Esophagus muscularis mucosa (tissue), 3 donors: ENCODE measurements around the gene OR9Q2.

Experiments
- CTCF ChIP-seq, 3 experiments: fragments of 200-600 bp in 2 of 3; fragments of 450-650 bp in 1 of 3; sonication (generic) in 2 of 3; IDR thresholded peaks; one replicate each; pipeline ENCODE4 v1.5.1; 2017 to 2019; ENCODE audit warnings: antibody characterized with exemption in 3 of 3, mild to moderate bottlenecking in 2 of 3, moderate library complexity in 1 of 3
- POLR2A ChIP-seq: fragments of 450-650 bp; IDR thresholded peaks from one replicate; pipeline ENCODE4 v1.6.1; 2017; ENCODE audit warnings: antibody characterized with exemption, moderate library complexity, mild to moderate bottlenecking, low read depth

- TF ChIP-seq POLR2A (no peak), CTCF (IDR thresholded peaks at IDR 0.05) (no peak)
These were observed 4.5 kb downstream of the OR9Q2 start for GRCh38 chr11:58193391-58193790.
